Karpas-422 (cell line): ENCODE data around the gene C12orf57. TPM values are rescaled to one million over a fixed set of nuclear protein-coding genes. Genes with fewer than 3 reads are reported as not detected.

Experiments used
- small RNA-seq: library from RNA; depleted of rRNA; stranded (forward); fragments of <200 nt; gene quantifications from one replicate; pipeline ENCODE3, GENCODE V24; 2014
- total RNA-seq: library from RNA; depleted of rRNA; stranded (reverse); fragments of >200 nt; shearing (Covaris generic); gene quantifications from 2 replicates; pipeline ENCODE4 v1.2.3, GENCODE V29; 2014; ENCODE audit warnings: low replicate concordance; rRNA removed

Gene C12orf57
- total RNA-seq, 1 experiment from 2014 or later, result 264 TPM

Small RNAs within 50 kb of the gene (small RNA-seq; reads per million reads assigned to genes)
- 29.9 reads per million, percentile 98 among the genes with 10 or more reads in this experiment for gene MIR141
- 1.1 reads per million, percentile 33 among the genes with 10 or more reads in this experiment for gene MIR200C
- not detected for gene RNU7-1
- 13.1 reads per million, percentile 94 among the genes with 10 or more reads in this experiment for gene SCARNA12

Other genes starting within 250 kb of the C12orf57 start
- not detected in 2 replicates for gene PIANP, start 243.2 kb upstream of the C12orf57 start, total RNA-seq
- gene COPS7A, start 220.0 kb upstream of the C12orf57 start, total RNA-seq, result 39.2 and 42.9 TPM in 2 replicates
- gene MLF2, start 190.9 kb upstream of the C12orf57 start, total RNA-seq, result 183 and 263 TPM in 2 replicates
- 5.0 and 7.3 TPM in 2 replicates for gene PTMS, start 177.7 kb upstream of the C12orf57 start, total RNA-seq
- 0.22 and 0.32 TPM in 2 replicates for gene LAG3, start 171.5 kb upstream of the C12orf57 start, total RNA-seq
- gene CD4, start 154.5 kb upstream of the C12orf57 start, total RNA-seq, result not detected in 2 replicates
- gene GPR162, start 122.2 kb upstream of the C12orf57 start, total RNA-seq, result not detected in 2 replicates
- gene P3H3, start 115.6 kb upstream of the C12orf57 start, total RNA-seq, result 3.1 and 8.3 TPM in 2 replicates
- gene GNB3, start 103.1 kb upstream of the C12orf57 start, total RNA-seq, result 14.9 and 27.0 TPM in 2 replicates
- gene CDCA3, start 92.7 kb upstream of the C12orf57 start, total RNA-seq, result 47.6 and 70.0 TPM in 2 replicates
- 36.9 and 66.6 TPM in 2 replicates for gene USP5, start 91.9 kb upstream of the C12orf57 start, total RNA-seq
- 1,584 and 1,673 TPM in 2 replicates for gene TPI1, start 76.5 kb upstream of the C12orf57 start, total RNA-seq
- 5.9 and 7.4 TPM in 2 replicates for gene SPSB2, start 70.7 kb upstream of the C12orf57 start, total RNA-seq
- 8.7 and 9.7 TPM in 2 replicates for gene LRRC23, start 39.2 kb upstream of the C12orf57 start, total RNA-seq
- gene ENO2, start 29.4 kb upstream of the C12orf57 start, total RNA-seq, result 40.3 and 43.1 TPM in 2 replicates
- 8.8 and 11.7 TPM in 2 replicates for gene ATN1, start 16.1 kb upstream of the C12orf57 start, total RNA-seq
- not detected in 2 replicates for gene RNU7-1, start 206 bp upstream of the C12orf57 start, total RNA-seq
- gene PTPN6, start 7.3 kb downstream of the C12orf57 start, total RNA-seq, result 411 and 673 TPM in 2 replicates
- 353 and 644 TPM in 2 replicates for gene PHB2, start 26.6 kb downstream of the C12orf57 start, total RNA-seq
- gene EMG1, start 26.9 kb downstream of the C12orf57 start, total RNA-seq, result 56.6 and 71.1 TPM in 2 replicates
- gene LPCAT3, start 74.5 kb downstream of the C12orf57 start, total RNA-seq, result 21.6 and 42.7 TPM in 2 replicates
- 4.7 TPM in 1 of 2 replicates, not detected in the other for gene C1S, start 116.7 kb downstream of the C12orf57 start, total RNA-seq
- gene C1R, start 148.4 kb downstream of the C12orf57 start, total RNA-seq, result 1.5 and 2.8 TPM in 2 replicates
- gene C1RL, start 165.2 kb downstream of the C12orf57 start, total RNA-seq, result 47.7 and 81.5 TPM in 2 replicates
- not detected in 2 replicates for gene RBP5, start 184.9 kb downstream of the C12orf57 start, total RNA-seq
- gene CLSTN3, start 186.3 kb downstream of the C12orf57 start, total RNA-seq, result 30.0 and 40.3 TPM in 2 replicates
- gene PEX5, start 245.7 kb downstream of the C12orf57 start, total RNA-seq, result 25.9 and 80.8 TPM in 2 replicates